Measurements from ENCODE around the gene MAPK8IP3.

Gene MAPK8IP3

DNA sequence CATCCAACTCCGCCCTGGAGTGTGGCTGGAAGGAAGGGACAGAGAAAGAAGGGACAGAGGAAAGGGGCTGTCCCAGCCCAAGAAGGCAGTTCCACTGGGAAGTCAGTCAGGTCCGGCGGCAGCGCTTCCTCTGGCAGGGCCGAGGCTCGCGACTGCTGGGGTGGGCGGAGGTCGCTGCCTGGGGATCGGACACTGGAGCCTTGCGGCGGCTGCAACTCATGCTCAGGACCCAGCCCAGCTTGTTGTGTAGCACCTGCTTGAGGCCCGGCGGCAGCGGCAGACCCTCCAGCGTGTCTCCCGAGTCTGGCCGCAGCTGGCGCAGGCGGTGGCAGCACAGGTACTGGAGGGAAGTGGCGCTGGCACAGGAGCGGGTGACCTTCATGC lies 71.0 kb downstream of the MAPK8IP3 start:
- no peak for DNase-seq

DNA sequence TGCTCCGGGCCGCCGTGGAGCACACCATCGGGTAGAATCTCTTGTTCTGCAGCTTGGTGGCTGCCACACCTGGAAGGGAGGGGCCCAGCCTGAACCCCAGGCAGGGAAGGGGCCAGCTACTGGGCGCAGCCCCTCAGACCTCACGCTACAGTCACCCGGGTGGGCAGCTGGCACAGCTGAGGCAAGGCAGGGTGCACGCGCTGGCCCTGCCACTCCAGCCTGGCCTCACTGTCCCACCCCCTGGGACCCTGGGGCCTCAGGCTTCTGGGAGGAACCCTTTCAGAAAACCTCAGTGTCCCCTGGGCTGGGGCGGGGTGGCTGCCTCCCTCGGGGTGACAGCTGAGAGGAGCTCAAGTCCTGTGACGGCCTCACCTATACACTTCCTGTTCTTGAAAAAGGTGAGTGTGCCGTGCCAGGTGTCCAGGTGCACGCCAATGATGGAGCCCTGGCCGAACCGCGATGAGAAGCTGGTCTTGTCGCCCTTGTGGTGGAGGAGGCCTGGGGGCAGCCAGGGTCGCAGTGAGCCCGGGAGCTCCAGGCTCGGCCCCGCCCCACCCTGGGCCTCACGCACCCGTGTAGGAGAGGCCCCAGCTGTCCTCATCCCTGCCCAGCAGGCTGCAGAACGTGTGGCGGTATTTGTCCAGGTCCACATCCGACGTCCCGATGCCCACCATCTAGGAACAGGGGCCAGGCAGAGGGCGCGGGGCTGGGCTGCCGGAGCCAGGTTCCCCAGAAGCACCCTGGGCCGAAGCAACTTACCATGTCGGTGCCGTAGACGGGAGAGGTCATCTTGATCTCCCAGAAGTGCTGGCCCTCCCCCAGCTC lies 71.6 kb downstream of the MAPK8IP3 start:
- DNase-seq: no peak

DNA sequence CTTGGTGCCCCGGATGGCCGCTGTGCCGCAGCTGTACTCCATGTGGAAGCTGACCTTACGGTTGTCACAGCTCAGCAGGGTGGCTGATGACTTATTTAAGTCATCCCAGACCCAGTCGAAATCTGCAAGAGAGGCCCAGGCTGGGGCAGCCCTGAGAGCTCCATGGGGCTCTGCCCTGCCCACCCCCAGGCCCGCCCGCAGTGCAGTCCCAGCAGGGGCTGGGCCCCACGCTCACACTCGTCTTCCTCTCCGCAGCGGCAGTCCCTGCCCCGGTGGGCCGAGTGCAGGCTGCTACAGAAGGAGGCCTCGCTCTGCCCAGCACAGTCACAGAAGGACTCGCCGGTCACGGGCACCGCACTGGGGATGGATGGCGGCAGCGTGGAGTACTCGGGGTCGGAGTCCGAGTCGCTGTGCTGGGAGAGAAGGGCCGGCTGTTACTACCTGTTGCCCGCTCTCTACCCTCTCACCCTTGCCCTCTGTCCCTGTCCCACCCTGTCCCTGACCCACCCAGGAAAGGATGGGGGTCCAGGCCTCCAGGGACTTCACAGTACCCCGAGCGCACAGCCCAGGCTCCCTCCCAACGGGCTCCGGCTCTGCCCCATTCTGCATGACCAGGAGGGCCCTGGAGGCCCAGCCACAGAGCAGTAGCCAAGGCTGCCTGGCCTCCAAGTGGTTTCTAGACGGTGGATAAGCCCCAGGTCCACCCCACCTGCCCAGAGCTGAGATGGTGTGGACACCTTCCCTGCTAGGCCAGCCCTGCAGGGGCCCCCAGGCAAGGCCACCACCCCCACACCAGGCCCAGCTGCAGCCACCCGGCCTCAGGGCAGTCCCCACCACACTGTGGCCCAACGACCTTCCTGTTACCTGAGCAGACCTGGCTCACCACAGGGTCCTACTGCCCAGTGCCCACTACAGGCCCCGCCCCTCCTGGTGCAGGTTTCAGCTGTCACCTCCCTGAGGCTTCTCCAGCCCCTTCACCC lies 72.5 kb downstream of the MAPK8IP3 start:
- no peak for DNase-seq

DNA sequence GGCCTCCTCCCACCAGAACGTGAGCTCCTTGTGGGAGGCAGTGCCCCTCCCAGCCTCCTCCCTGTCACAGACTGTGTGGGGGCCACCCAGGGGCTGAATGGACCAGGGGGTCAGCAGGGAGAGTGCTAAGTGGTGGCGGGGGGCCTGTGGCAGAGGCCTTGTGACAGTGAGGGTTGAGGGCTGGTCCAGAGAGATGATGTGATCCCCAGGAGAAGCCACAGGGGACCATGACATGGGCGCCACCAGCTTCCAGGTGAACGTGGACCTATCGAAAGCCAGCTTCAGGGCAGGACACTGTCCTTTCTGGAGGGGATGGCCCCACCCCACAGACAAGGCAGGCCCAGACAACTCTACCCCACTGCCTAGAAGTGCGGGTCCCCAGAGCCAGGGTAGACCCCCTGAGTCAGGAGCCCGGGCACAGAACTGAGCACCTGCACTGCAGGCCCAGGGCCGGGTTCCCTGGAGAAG lies 73.3 kb downstream of the MAPK8IP3 start:
- no peak for DNase-seq

DNA sequence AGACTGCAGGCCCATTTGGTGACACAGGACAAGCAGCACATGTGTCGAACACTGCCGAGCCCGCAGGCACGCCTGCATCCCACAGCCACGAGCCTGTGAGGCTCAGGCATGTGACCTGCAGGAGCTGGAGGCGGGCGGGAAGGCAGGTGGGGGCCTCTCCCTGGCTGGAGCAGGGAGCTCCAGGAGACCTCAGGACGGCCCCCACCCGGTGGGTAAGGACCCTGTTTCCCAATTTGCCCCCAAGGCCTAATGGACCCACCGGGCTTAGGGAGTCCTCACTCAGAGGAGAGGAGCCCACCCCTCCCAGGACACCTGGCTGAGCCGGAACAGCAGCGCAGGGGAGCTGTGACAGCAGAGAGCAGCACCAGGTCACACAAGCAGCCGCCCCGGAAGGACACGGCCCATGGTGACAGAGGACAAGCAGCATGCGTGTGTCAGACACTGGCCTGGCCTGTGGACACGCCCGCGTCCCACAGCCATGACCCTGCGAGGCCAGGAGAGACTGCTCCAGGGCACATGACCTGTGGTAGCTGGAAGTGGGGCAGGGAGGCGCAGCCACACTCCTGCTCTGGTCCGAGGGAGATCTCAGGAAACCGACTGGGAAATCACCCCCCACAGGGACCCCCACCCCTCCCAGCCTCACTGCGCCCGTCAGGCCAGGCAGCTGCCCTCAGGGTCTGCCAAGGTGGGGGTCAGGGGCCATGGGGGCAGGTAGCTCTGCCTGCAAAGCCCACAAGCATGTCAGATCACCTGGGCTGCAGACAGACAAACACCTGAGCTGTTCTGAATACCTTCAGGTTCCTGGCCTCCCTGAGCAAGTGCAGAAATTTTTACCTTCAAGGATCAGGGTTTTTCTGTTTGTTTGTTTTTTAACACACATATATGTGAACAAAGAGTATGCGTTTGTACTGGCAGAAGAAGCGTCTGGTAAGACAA lies 74.0 kb downstream of the MAPK8IP3 start:
- DNase-seq: no peak

DNA sequence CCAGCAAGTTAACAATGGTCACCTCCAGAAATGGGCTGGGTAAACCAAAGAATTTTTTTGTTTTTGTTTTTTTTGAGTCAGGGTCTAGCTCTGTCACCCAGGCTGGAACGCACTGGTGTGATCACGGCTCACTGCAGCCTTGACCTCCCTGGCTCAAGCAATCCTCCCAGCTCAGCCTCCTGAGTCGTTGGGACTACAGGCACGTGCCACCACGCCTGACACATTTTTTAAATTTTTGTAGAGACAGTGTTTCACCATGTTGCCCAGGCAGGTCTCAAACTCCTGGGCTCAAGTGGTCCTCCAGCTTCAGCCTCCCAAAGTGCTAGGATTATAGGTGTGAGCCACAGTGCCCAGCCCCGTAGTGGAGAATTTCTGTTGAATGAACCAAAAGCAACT lies 74.7 kb downstream of the MAPK8IP3 start:
- no peak for DNase-seq

DNA sequence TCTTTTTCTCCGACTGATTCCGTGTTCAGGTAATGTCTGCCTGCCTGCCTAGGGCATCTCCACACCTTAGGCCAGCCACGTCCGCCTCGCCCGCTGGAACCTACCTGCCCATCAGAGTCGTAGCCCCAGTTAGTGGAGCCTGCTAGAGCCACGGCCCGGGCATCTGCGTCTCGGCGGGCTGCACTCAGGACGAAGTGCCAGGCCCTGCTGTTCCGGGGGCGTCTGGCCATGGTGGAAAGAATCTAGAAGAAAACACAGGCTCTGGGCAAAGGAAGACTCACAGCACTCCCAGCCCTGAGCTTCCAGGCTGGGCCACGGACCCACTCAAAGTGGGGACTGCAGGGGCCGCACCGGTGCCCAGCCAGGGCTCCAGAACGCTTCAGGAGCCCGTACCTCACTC lies 75.3 kb downstream of the MAPK8IP3 start:
- no peak for DNase-seq

DNA sequence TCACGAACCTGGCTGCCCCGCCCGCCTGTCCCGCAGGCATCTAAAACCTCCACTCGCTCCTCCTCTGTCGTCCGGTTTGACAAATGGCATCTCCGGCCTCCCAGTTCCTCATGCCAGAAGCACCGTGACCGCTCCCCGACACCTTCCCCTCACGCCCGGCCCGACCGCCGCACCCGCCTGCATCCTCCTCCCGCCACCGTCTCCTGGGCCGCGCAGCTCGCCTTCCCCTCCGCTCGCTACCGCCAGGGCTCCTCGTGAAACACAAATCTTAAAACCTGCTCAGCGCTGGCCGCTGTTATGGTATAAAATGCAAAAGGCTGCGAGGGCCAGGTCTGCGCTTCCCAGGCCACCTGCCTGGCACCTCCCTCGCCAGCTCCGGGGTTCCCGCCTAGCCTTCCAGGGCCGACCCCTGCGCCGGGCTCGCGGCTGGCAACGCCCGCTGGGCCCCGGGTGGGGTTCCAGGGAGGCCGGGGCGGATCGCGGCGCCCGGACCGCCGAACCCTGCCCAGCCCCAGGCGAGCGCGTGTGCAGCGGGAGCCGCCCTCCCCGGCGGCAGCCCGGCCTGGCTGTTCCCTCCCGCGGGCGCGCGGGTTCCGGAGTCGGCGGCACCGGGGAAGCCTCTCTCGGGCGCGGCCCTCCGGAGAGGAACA lies 75.9 kb downstream of the MAPK8IP3 start:
- DNase-seq: no peak

DNA sequence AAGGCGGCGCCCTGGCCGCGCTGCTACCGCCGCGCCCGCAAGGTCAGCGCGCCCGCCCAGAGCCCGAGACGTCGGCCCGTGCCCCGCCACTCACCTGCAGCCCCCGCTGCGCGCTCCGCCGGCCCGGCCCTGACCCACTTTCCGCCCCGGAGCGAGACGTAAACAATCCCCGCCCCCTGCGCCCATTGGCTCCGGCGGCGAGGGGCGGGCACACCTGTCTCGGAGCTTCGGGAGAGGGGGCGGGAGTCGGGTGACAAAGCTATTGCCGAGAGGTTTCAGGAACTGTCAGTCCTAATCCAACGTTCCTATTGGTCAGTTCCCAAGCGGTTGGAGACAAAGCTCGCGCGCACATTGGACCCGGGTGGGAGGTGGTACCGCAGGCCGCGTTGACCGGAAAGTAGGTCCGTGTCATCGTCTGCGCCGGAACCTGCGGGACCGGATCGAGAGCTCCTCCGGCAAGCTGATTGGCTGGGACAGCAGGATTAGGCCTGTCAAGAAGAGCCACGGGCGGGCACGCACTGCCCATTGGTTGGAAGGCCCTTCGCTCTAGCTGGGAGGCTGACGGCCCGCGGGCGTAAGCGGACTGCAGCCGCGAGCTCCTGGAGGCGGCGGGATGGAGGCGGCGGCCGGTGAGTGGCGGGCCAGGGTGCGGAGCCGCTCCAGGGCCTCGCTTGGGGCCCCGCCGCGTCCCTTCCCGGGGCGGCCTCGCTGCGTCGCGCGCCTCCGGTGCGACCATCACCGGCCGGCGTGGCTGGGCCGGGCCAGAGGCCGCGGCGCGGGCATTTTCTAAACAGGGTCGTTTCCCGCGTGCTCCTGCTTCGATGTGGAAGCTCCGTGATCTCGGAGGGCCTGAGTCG lies 76.6 kb downstream of the MAPK8IP3 start, which contains the start of the genes NUBP2 and SPSB3:
NUBP2 (plus strand) TSS at position 553 of the 857 bp plus-strand sequence; CDS start at position 614, 61 bp downstream.
SPSB3 (minus strand) TSS at position 164 of the 857 bp plus-strand sequence. CDS start 1,088 bp downstream, outside the sequence.
- peak; percentile 95 to 96 for DNase-seq

DNA sequence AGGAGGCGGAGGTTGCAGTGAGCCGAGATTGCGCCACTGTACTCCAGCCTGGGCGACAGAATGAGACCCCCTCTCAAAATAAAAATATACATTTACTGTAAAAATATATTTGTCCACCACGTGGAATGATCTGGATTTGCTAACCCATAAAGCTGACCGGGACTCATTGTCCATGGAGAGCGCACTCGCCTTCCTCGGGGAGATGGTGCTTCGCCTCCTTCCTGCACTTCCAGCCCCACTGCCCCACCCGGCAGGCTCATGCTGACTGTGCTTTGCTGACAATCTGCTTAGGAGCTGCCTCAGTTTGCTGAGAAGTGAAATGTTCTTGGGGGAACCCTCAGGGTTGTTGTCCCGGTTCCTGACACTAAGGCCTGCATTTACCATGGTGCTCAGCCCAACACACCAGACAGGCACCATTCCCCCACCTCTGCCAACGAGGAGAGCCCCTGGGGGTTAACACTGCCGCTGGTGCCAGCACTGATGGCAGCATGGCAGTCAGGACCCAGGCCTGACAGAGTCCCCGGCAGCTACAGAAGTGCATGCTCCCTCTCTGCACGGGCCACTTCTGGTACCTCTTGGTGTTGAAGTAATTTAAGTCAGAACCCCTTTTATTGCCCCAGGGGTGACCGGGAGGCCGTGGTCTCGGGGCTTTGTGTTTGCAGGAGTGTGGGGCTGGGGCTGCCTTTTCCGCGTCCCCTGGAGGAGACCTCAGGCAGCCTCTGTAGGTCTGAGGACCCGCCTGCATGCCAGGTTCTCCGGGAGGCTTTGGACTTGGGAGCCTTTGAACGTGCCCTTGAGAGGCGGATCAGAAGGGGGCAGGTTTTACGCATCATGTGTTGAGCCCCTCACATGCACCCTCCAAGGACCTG lies 79.2 kb downstream of the MAPK8IP3 start:
- no peak for DNase-seq

DNA sequence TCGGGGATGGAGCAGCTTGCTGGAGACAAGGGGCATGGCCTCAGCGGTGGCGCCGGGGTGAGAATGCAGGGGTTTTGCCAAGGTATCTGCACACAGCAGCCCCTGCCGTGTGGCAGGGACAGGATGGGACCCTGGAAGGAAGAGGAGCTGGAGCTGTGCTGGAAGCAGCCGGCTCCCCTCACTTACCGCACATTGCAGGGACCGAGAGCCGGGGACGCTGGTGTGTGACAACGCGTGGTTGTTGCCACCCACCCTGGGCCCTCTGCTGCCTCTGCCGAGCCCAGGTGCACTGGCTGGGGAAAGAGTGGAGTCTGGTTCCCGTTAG lies 79.8 kb downstream of the MAPK8IP3 start:
- no peak for DNase-seq

DNA sequence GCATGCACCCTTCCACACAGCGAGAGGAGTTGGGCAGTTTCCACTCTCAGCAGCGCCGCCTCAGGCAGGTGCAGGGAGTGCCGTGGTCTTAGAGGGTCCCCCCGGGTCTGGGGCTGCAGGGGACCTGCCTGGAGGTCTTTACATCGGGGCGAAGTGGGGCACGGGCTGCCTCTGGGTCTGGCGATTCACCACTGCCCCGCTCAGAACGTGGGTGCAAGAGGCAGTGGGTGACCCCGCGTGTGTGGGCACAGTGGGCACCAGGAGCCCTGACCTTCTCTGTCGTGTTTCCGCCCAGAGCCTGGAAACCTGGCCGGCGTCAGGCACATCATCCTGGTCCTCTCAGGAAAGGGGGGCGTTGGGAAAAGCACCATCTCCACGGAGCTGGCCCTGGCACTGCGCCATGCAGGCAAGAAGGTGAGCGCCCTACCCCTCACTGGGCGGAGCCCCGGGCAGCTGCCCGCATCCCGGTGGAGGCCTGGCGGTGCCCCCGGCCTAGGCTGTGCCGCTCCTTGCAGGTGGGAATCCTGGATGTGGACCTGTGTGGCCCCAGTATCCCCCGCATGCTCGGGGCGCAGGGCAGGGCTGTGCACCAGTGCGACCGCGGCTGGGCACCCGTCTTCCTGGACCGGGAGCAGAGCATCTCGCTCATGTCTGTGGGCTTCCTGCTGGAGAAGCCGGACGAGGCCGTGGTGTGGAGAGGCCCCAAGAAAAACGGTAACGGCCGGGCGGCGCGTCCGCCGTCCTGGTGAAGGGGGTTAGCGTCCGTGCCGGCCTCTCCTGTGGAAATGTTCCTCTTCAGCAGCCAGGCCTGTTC lies 80.5 kb downstream of the MAPK8IP3 start:
- peak in 1 of 2 experiments; percentile 1 for DNase-seq

DNA sequence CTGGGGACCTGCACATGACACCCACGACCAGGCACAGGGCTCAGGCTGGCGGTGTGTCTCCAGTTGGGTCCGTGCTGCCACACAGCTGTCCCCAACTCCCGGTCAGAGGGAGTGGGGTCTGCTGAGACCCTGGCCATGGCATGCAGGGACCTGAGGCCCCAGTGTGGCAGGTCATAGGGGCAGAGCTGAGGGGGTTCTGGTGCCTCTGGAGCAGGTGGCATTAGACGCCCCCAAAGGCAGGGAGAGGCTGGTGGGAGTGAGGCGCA lies 81.0 kb downstream of the MAPK8IP3 start:
- DNase-seq: no peak

DNA sequence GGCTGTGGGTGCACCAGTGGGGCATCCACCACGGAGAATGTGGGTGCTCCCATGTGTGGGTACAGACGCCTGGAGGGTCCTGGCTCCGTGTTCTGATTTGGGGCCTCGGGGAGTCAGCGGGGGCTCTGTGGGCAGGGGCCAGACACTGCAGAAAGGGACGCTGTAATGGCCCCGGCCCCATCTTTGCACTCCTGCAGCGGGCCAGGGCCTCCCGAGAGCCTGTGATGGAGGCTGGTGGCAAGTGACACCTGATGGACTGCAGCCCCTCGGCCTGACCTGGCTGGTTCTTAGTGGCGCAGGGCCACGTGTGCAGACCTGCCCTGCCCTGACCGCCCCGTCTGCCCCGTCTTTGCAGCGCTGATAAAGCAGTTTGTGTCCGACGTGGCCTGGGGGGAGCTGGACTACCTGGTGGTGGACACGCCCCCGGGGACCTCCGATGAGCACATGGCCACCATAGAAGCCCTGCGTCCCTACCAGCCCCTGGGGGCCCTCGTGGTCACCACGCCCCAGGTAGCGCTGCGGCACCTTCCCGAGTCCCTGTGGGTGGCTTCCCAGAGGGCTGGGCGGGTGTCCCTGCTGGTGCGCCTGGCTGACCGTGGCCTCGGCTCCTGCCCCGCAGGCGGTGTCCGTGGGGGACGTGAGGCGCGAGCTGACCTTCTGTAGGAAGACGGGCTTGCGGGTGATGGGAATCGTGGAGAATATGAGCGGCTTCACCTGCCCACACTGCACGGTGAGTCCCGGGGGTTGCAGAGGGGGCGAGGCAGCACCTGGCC lies 81.5 kb downstream of the MAPK8IP3 start:
- peak in 1 of 2 experiments; percentile 0 for DNase-seq

DNA sequence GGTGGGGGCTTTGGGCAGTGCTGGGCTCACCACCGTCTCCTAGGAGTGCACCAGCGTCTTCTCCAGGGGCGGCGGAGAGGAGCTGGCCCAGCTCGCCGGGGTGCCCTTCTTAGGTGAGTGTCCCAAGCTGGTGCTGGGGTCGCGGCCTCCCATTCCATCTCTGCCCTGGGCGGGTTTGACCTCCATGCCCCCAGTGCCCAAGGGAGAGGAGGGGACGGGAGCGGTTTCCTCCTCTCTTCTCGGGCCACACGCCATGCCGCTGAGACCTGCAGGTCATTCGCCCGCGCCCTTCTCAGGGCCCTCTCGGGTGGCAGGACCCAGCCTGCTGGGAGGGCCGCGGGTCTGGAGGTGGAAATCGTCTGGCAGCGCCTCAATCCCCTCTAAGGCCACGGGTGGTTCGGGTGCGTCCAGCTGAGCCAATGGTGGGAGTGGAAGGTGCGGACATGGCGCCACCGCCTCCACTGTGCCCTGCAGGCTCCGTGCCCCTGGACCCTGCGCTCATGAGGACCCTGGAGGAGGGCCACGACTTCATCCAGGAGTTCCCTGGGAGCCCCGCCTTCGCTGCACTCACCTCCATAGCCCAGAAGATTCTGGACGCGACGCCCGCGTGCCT lies 82.2 kb downstream of the MAPK8IP3 start:
- no peak for DNase-seq

DNA sequence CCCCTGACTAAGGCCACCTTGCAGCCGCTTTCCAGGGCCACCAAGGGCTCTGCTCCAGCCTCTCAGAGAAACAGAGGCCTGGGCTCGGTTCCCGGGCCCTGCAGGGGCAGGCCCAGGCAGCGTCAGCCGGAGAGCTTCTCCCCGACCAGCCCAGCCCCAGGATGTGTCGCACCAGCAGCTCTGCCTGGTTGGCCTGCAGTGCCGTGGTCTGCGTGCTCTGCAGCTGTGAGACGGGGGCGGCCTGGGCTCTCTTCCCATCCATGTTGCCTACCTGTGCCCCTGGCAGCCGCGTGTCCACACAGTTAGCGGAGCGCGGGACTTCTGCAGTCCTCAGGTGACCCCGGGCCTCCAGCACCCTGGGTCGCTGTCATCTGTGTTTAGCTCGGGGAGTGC lies 82.7 kb downstream of the MAPK8IP3 start:
- DNase-seq: no peak

DNA sequence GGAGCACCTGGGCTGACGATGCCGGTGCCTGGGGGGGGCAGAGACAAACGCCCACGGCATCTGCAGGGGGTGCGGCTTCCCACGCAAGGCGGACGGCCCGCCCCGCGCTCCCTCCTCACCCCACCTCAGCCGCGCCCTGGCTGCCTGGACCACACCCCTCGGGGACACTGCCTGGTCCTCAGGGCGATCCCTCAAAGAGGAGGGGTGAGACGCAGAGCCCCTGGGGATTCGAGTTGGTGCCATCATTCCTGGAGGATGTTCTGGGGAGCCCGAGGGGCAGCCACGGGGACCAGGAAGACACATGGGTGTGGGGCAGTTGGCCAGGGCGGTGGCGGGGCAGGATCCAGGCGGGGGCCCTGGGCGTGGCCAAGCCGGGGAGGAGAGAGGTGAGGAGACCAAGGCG lies 83.6 kb downstream of the MAPK8IP3 start:
- no peak for DNase-seq

DNA sequence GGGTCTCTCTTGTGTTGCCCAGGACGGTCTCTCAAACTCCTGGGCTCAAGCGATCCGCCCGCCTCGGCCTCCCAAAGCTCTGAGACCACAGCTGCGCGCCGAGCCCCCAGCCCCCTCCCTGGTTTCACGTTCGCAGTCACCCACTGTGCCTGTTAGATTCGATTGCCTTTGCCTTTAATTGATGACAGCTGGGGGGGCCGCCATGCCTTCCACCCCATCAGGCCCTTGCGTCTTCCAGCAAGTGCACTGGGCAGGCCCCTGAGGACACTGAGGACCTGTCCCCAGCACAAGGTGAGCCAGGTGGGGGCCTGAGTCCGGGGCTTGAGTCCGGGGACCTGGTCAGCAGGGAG lies 84.2 kb downstream of the MAPK8IP3 start:
- no peak for DNase-seq

Data from activated CD4-positive, alpha-beta T cell treated with anti-CD3 and anti-CD28 coated beads, Interleukin-2, amount 50 U/mL, for 4 hours (primary cell).